ENCODE measurements around the gene TSC2. TPM values are rescaled to one million over a fixed set of nuclear protein-coding genes. Genes with fewer than 3 reads are reported as not detected.
A peak's percentile ranks its signal among the peaks of the same experiment; 100 is the strongest.

The TSC2 gene
- total RNA-seq, 2 donors from 2014 or later, result 42.4 to 43.2 TPM

- Histone ChIP-seq H3K36me3 (peaks cover 87% of the 10 kb centered on the region), H3K27ac (peak overlapping the region; percentile 75 to 77), H3K4me3 (peak overlapping the region; percentile 4 to 34), H3K27me3 (no peaks in the 10 kb centered on the region), H3K9me3 (no peaks in the 10 kb centered on the region), H3K4me1 (peaks cover 0 to 7% of the 10 kb centered on the region in 2 donors)
- TF ChIP-seq CTCF (IDR thresholded peaks at IDR 0.05), result peak in 1 of 2 donors; percentile 47
- DNase-seq (ENCODE audit: low spot score), result no peak
Observed at GRCh38 chr16:2090777-2091546, 43.2 kb downstream of the TSC2 start.

DNA sequence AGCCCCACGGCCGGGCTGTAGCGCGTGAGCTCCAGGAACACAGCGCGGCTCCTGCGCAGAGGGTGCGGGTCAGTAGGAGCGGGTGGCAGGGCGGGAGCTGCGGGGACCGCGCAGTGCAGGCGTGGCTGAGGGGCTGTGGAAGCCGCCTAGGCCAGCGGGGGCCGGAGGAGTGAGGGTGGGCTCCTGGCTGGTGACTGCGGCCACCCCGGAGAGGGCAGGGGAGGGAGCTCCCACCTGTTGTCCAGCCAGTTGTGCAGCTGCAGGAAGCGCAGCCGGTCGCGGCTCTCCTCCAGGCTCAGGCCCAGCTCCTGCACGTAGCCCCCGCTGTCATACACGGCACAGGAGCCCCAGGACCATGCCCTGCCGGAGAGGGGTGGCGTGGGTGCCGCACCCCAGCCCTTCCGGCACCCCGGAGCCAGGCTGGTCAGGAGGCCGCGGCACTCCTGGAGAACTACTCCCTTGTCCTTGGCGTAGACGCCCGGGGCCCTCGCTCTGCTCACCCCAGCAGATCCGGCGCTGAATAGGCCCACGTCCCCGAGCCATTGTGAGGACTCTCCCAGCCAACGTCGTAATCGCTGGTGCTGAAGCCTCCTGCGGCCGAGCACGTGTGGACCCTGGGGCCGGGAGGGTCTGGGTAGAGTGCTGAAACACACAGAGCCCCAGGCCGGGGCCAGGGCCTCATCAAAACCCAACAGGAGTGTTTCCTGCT, 43.9 kb downstream of the TSC2 start:
- Histone ChIP-seq H3K9me3 (no peaks in the 10 kb centered on the region), H3K27me3 (no peaks in the 10 kb centered on the region), H3K4me1 (peaks cover 0 to 7% of the 10 kb centered on the region in 2 donors), H3K27ac (peak overlapping the region; percentile 35 to 53), H3K4me3 (no peak overlapping the region), H3K36me3 (peaks cover 90% of the 10 kb centered on the region)
- no peak for TF ChIP-seq CTCF (IDR thresholded peaks at IDR 0.05)
- DNase-seq (ENCODE audit: low spot score), result no peak

DNA sequence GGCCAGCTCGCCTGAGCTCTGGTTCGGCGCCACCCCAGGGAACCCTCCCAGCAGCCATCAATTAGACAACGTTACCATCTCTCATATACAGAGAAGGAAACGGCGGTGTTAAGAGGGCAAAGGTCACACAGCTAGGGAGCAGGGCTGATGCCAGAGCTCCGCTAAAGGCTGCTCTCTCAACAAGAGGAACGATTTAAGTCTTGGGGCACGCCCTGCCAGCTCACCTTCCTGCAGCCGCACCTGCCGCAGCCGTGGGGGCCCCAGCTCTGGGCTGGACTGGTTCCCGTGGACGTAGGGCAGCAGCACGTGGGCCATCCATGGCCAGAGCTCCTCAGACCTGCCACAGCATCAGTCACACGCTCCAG, 44.5 kb downstream of the TSC2 start:
- no peak for TF ChIP-seq CTCF (IDR thresholded peaks at IDR 0.05)
- Histone ChIP-seq H3K4me1 (peaks cover 0 to 7% of the 10 kb centered on the region in 2 donors), H3K27me3 (no peaks in the 10 kb centered on the region), H3K36me3 (peaks cover 91% of the 10 kb centered on the region), H3K9me3 (no peaks in the 10 kb centered on the region), H3K27ac (no peak overlapping the region), H3K4me3 (no peak overlapping the region)
- no peak for DNase-seq (ENCODE audit: low spot score)

GRCh38 chr16:2092866-2093265, 45.1 kb downstream of the TSC2 start:
- DNase-seq (ENCODE audit: low spot score), result no peak
- H3K27me3 ChIP-seq, result no peaks in the 10 kb centered on the region
- no peak for TF ChIP-seq CTCF (IDR thresholded peaks at IDR 0.05)
- H3K4me3 ChIP-seq, result no peak overlapping the region
- peaks cover 95% of the 10 kb centered on the region for H3K36me3 ChIP-seq
- H3K4me1 ChIP-seq, result peaks cover 0 to 7% of the 10 kb centered on the region in 2 donors
- H3K27ac ChIP-seq, result no peak overlapping the region
- no peaks in the 10 kb centered on the region for H3K9me3 ChIP-seq

DNA sequence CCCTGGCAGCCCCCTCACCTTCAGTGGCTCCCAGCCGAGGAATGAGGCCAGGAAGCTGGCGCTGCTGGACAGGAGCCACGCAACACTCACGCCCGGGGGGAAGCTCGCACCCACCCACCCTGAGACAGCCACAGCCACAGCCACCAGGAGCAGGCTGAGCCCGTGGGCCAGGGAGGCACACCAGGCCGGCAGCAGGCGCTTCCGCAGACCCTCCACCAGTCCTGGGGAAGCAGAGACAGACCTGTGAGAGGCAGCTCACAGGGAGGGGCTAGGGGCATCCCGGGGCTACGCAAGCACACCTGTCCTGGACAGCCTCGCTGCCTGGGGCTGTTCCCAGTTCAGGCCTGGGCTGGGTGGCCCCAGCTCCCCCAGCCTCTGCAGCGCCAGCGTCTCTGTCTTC, 46.0 kb downstream of the TSC2 start:
- no peak for DNase-seq (ENCODE audit: low spot score)
- TF ChIP-seq CTCF (IDR thresholded peaks at IDR 0.05), result no peak
- Histone ChIP-seq H3K36me3 (peaks cover 86% of the 10 kb centered on the region), H3K9me3 (no peaks in the 10 kb centered on the region), H3K27ac (no peak overlapping the region), H3K4me1 (peaks cover 0 to 7% of the 10 kb centered on the region in 2 donors), H3K27me3 (no peaks in the 10 kb centered on the region), H3K4me3 (no peak overlapping the region)

All from right atrium auricular region (tissue), 2 donors.